IgD-negative memory B cell (primary cell): ENCODE measurements around the gene GSDME. TPM values are rescaled to one million over a fixed set of nuclear protein-coding genes. Genes with fewer than 3 reads are reported as not detected.
A peak's percentile ranks its signal among the peaks of the same experiment; 100 is the strongest.

Experiments used
- H3K27ac Mint-ChIP-seq, 3 donors: one replicate each; pipeline ENCODE4 v1.8.0; 2020 to 2022; ENCODE audit warnings: mild to moderate bottlenecking in 3 of 3, mixed read lengths in 3 of 3, moderate library complexity in 1 of 3
- H3K27me3 Mint-ChIP-seq: one replicate; pipeline ENCODE4 v1.8.0; 2021; ENCODE audit warnings: mixed read lengths
- H3K36me3 Mint-ChIP-seq: one replicate; pipeline ENCODE4 v1.8.0; 2020; ENCODE audit warnings: mild to moderate bottlenecking, mixed read lengths
- H3K4me1 Mint-ChIP-seq, 3 donors: one replicate each; pipeline ENCODE4 v1.8.0; 2020 to 2022; ENCODE audit warnings: mixed read lengths in 3 of 3, mild to moderate bottlenecking in 1 of 3
- H3K4me3 Mint-ChIP-seq, 4 donors: one replicate each; pipeline ENCODE4 v1.8.0; 2020 to 2022; ENCODE audit warnings: mild to moderate bottlenecking in 4 of 4, mixed read lengths in 4 of 4, moderate library complexity in 3 of 4
- H3K9me3 Mint-ChIP-seq, 3 donors: one replicate each; pipeline ENCODE4 v1.8.0; 2020 to 2021; ENCODE audit warnings: mixed read lengths in 3 of 3, mild to moderate bottlenecking in 1 of 3
- polyA plus RNA-seq: library from polyadenylated mRNA; unstranded; fragments of 300-500 nt; fragmentation: Illumina TruSeq; gene quantifications from one replicate; pipeline ENCODE4 v1.2.3, GENCODE V29; 2021

GSDME gene
- polyA plus RNA-seq, 1 donor from 2014 or later = 4.6 TPM

GRCh38 chr7:24657980-24658379 is 99.3 kb downstream of the GSDME start:
- Mint-ChIP-seq H3K9me3 (peaks cover 0 to 5% (median 3%) of the 10 kb centered on the region in 3 donors), H3K4me1 (peaks cover 12 to 24% (median 22%) of the 10 kb centered on the region in 3 donors), H3K27ac (no peak overlapping the region), H3K27me3 (no peaks in the 10 kb centered on the region), H3K4me3 (no peak overlapping the region), H3K36me3 (peaks cover 8% of the 10 kb centered on the region)

GRCh38 chr7:24656608-24657007 is 100.7 kb downstream of the GSDME start:
- Mint-ChIP-seq H3K9me3 (peaks cover 0 to 5% (median 3%) of the 10 kb centered on the region in 3 donors), H3K36me3 (peaks cover 8% of the 10 kb centered on the region), H3K4me1 (peaks cover 12 to 27% (median 26%) of the 10 kb centered on the region in 3 donors), H3K27ac (no peak overlapping the region), H3K27me3 (no peaks in the 10 kb centered on the region), H3K4me3 (no peak overlapping the region)

- peaks cover 0 to 5% (median 3%) of the 10 kb centered on the region in 3 donors for H3K9me3 Mint-ChIP-seq
- no peaks in the 10 kb centered on the region for H3K27me3 Mint-ChIP-seq
- H3K4me1 Mint-ChIP-seq = peaks cover 5 to 16% (median 14%) of the 10 kb centered on the region in 3 donors
- no peak overlapping the region for H3K4me3 Mint-ChIP-seq
- H3K27ac Mint-ChIP-seq = no peak overlapping the region
- peaks cover 6% of the 10 kb centered on the region for H3K36me3 Mint-ChIP-seq
Observed at GRCh38 chr7:24654305-24654704, 103.0 kb downstream of the GSDME start.

GRCh38 chr7:24653316-24654085 is 103.8 kb downstream of the GSDME start:
- Mint-ChIP-seq H3K4me3 (peak overlapping the region in 3 of 4 donors; percentile 26 to 61 (median 54)), H3K27me3 (no peaks in the 10 kb centered on the region), H3K9me3 (no peaks in the 10 kb centered on the region), H3K36me3 (peaks cover 4% of the 10 kb centered on the region), H3K27ac (no peak overlapping the region), H3K4me1 (peaks cover 0 to 10% (median 9%) of the 10 kb centered on the region in 3 donors)

GRCh38 chr7:24652251-24652939 is 104.9 kb downstream of the GSDME start:
- H3K4me1 Mint-ChIP-seq = peaks cover 0 to 9% (median 8%) of the 10 kb centered on the region in 3 donors
- no peaks in the 10 kb centered on the region for H3K27me3 Mint-ChIP-seq
- peaks cover 2% of the 10 kb centered on the region for H3K36me3 Mint-ChIP-seq
- H3K27ac Mint-ChIP-seq = no peak overlapping the region
- peak overlapping the region in 1 of 4 donors; percentile 36 for H3K4me3 Mint-ChIP-seq
- H3K9me3 Mint-ChIP-seq = no peaks in the 10 kb centered on the region

Other genes with a start within 250 kb of the GSDME start
- 23.0 TPM for gene PALS2, start 184.0 kb downstream of the GSDME start, polyA plus RNA-seq
- 13.0 TPM for gene OSBPL3, start 222.7 kb upstream of the GSDME start, polyA plus RNA-seq